HCT116 (cell line): ENCODE data around the gene LCAT. TPM values are rescaled to one million over a fixed set of nuclear protein-coding genes. Genes with fewer than 3 reads are reported as not detected.

ENCODE experiments used
- ATAC-seq: fragments of 200-7000 bp; cut with Tn5 transposase; 2 replicates; pipeline ENCODE4 v1.9.1; 2020; ENCODE audit warnings: mild to moderate bottlenecking, moderate library complexity
- BruUV-seq: library from RNA; stranded (reverse); fragments of 400-500 nt; replicated peaks from 2 replicates; lab custom pipeline; 2021; lab: Mats Ljungman, UMichigan
- CTCF ChIA-PET: fragments of 300-600 bp; sonication (Branson Sonifier 250); formaldehyde crosslinking; loops from one replicate; lab custom pipeline; 2021; ENCODE audit warnings: antibody characterized with exemption; lab: Charles Lee
- POLR2A ChIA-PET: fragments of 300-600, 350-600 bp; sonication (Branson Sonifier 250); formaldehyde crosslinking; loops from one replicate; lab custom pipeline; 2021; ENCODE audit warnings: antibody characterized with exemption; lab: Charles Lee
- RAD21 ChIA-PET, 2 experiments: fragments of 300-600 bp; sonication (Branson Sonifier 250); formaldehyde crosslinking; loops; one replicate each; lab custom pipeline; 2023; ENCODE audit warnings: low total read pairs in 2 of 2; ENCODE audit not compliant: uncharacterized antibody in 2 of 2, unreplicated experiment in 2 of 2, low non-redundant PET in 1 of 2; lab: Charles Lee
- DNase-seq: peaks from one replicate; pipeline ENCODE4 v3.0.0-alpha.2; 2010; ENCODE audit warnings: low read depth, low spot score
- H2AFZ ChIP-seq: fragments of 200-600 bp; shearing (Covaris generic), sonication (generic); 2 replicates; pipeline ENCODE4 v1.6.1; 2017; ENCODE audit warnings: low read depth, mixed run types, mixed read lengths, antibody characterized with exemption, low read length; ENCODE audit not compliant: poor library complexity, severe bottlenecking
- H3K27ac ChIP-seq: 2 replicates; pipeline ENCODE4 v1.5.1; 2012; ENCODE audit warnings: low read depth, low read length
- H3K27me3 ChIP-seq: fragments of 200-600 bp; sonication (generic); 2 replicates; pipeline ENCODE4 v1.6.1; 2016; ENCODE audit warnings: mixed run types, low read length, mixed read lengths; ENCODE audit not compliant: insufficient read depth
- H3K36me3 ChIP-seq, 2 experiments: fragments of 200-500 bp in 1 of 2; fragments of 200-600 bp in 1 of 2; sonication (Bioruptor generic) in 1 of 2; sonication (generic) in 1 of 2; 2 replicates each; pipeline versions ENCODE4 v1.5.1 to v1.6.1; 2014 to 2016; ENCODE audit warnings: low read length in 2 of 2, inconsistent platforms in 1 of 2, mixed read lengths in 1 of 2, mixed run types in 1 of 2; ENCODE audit not compliant: insufficient read depth in 2 of 2, control insufficient read depth in 1 of 2
- H3K4me1 ChIP-seq, 2 experiments: fragments of 200-600 bp in 1 of 2; sonication (generic) in 1 of 2; 2 replicates each; pipeline versions ENCODE4 v1.5.1 to v1.6.1; 2012 to 2017; ENCODE audit warnings: low read length in 2 of 2, inconsistent platforms in 1 of 2, mild to moderate bottlenecking in 1 of 2, mixed read lengths in 1 of 2, mixed run types in 1 of 2, moderate library complexity in 1 of 2; ENCODE audit not compliant: insufficient read depth in 2 of 2, control insufficient read depth in 1 of 2
- H3K4me2 ChIP-seq: fragments of 200-600 bp; sonication (generic); 2 replicates; pipeline ENCODE4 v1.6.1; 2017; ENCODE audit warnings: mixed run types, low read length, mixed read lengths
- H3K4me3 ChIP-seq, 2 experiments: fragments of 200-600 bp in 1 of 2; sonication (generic) in 1 of 2; replicated peaks in 1 of 2; 2 replicates each; pipeline ENCODE4 v1.5.1; 2011 to 2016; ENCODE audit warnings: low read length in 2 of 2, control low read depth in 1 of 2, low read depth in 1 of 2, mild to moderate bottlenecking in 1 of 2, mixed read lengths in 1 of 2, mixed run types in 1 of 2
- H3K79me2 ChIP-seq: fragments of 200-600 bp; sonication (generic); 2 replicates; pipeline ENCODE4 v1.6.1; 2017; ENCODE audit warnings: mild to moderate bottlenecking, mixed run types, low read length, moderate library complexity, mixed read lengths; ENCODE audit not compliant: insufficient read depth
- H3K9ac ChIP-seq: fragments of 200-600 bp; sonication (generic); 2 replicates; pipeline ENCODE4 v1.6.1; 2016; ENCODE audit warnings: low read length, mixed read lengths
- H3K9me2 ChIP-seq: fragments of 200-600 bp; sonication (generic), shearing (Covaris generic); 2 replicates; pipeline ENCODE4 v1.6.1; 2017; ENCODE audit warnings: mixed run types, mild to moderate bottlenecking, moderate library complexity; ENCODE audit not compliant: insufficient read depth
- H3K9me3 ChIP-seq, 2 experiments: fragments of 200-500 bp in 1 of 2; fragments of 200-600 bp in 1 of 2; sonication (Bioruptor generic) in 1 of 2; sonication (generic) in 1 of 2; 2 replicates each; pipeline ENCODE4 v1.6.1; 2014 to 2017; ENCODE audit warnings: low read length in 2 of 2, mixed read lengths in 2 of 2, inconsistent platforms in 1 of 2, low read depth in 1 of 2, mild to moderate bottlenecking in 1 of 2, mixed run types in 1 of 2, moderate library complexity in 1 of 2; ENCODE audit not compliant: control insufficient read depth in 1 of 2, insufficient read depth in 1 of 2
- H4K20me1 ChIP-seq: fragments of 200-600 bp; sonication (generic), shearing (Covaris generic); 2 replicates; pipeline ENCODE4 v1.6.1; 2017; ENCODE audit warnings: mixed run types, mild to moderate bottlenecking, moderate library complexity; ENCODE audit not compliant: insufficient read depth
- EGR1 ChIP-seq: IDR thresholded peaks from 2 replicates; pipeline ENCODE4 v1.6.1; 2012; ENCODE audit warnings: low read depth
- JUND ChIP-seq: IDR thresholded peaks from 2 replicates; pipeline ENCODE4 v1.6.1; 2012
- POLR2AphosphoS5 ChIP-seq: IDR thresholded peaks from 2 replicates; pipeline ENCODE4 v1.6.1; 2011; ENCODE audit warnings: mild to moderate bottlenecking, low read depth, low read length, moderate library complexity
- RAD21 ChIP-seq: IDR thresholded peaks from 2 replicates; pipeline ENCODE4 v1.6.1; 2012; ENCODE audit warnings: low read depth, mild to moderate bottlenecking
- SIN3A ChIP-seq: IDR thresholded peaks from 2 replicates; pipeline ENCODE4 v1.6.1; 2012; ENCODE audit warnings: low read depth
- SP1 ChIP-seq: IDR thresholded peaks from 2 replicates; pipeline ENCODE4 v1.6.1; 2012; ENCODE audit warnings: low read depth
- SRF ChIP-seq: IDR thresholded peaks from 2 replicates; pipeline ENCODE4 v1.6.1; 2012; ENCODE audit warnings: low read depth
- TCF7L2 ChIP-seq: IDR thresholded peaks from 2 replicates; pipeline ENCODE4 v1.7.0; 2011; ENCODE audit warnings: borderline replicate concordance, inconsistent platforms; ENCODE audit not compliant: insufficient read depth, insufficient read length; ENCODE audit errors: extremely low read depth
- ZFX ChIP-seq: fragments of 450-650 bp; IDR thresholded peaks from 2 replicates; pipeline ENCODE4 v1.6.1; 2017
- ZNF274 ChIP-seq: fragments of 200-500 bp; sonication (Bioruptor generic); IDR thresholded peaks from 2 replicates; pipeline ENCODE4 v1.6.1; 2014; ENCODE audit warnings: mild to moderate bottlenecking, low read depth, low read length, inconsistent platforms
- intact Hi-C: fragments of 100-400 bp; cut with micrococcal nuclease; formaldehyde crosslinking; loops from 2 replicates; pipeline ENCODE4 v1.10.0; 2022
- total RNA-seq: library from RNA; stranded (reverse); gene quantifications from one replicate; pipeline ENCODE4 v1.2.1, GENCODE V29; 2021; ENCODE audit not compliant: unreplicated experiment
- TF ChIP-seq, protein P1 (sequence below): IDR thresholded peaks from 2 replicates; pipeline ENCODE4 v1.6.1; 2012; ENCODE audit warnings: low read depth
- TF ChIP-seq, protein P2 (sequence below): IDR thresholded peaks from 2 replicates; pipeline ENCODE4 v1.6.1; 2011; ENCODE audit warnings: mild to moderate bottlenecking, low read length, moderate library complexity; ENCODE audit not compliant: insufficient replicate concordance; ENCODE audit errors: extremely low read depth

LCAT gene
- total RNA-seq, 1 experiment from 2014 or later = 17.6 TPM

DNA sequence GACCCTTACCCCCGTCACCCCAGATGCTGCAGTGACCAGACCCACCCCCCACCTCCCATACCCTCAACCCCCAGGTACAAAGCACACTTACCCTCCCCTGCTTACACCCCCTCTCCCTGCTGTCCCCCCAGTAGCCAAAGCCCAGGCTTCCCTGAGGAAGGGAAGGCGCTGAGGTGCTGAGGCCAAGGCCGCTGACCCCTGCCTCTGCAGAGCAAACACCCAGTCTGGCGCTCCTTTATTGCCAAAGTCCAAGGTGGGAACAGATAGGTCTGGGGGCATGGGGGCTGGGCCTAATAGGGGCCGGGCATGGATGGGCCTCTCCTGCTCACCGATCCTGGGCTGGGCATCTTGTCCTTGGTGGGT lies 683 bp downstream of the LCAT start:
- DNase-seq (no peak), ATAC-seq (no peak)
- intact Hi-C loops = no loop called here
- H3K79me2 ChIP-seq = no peaks in the 10 kb centered on the region; the same call in 1 of the 2 replicates
- H3K9me3 ChIP-seq = no peaks in the 10 kb centered on the region
- CTCF ChIA-PET = interaction anchor here (1.5 to 1.7 kb wide), 2 partner anchors 24 to 127 kb away, joined by 4 read pairs; no protein-coding TSS in a partner anchor
- POLR2A ChIA-PET = no interaction called here
- no peaks in the 10 kb centered on the region for H3K9me2 ChIP-seq
- peaks cover 0 to 16% of the 10 kb centered on the region in 2 experiments; a peak in 2 of 4 replicates for H3K36me3 ChIP-seq
- H3K4me3 ChIP-seq = no peak overlapping the region
- no TSS peak for BruUV-seq
- no peak overlapping the region for H3K4me2 ChIP-seq
- H3K4me1 ChIP-seq = peaks cover 0 to 16% of the 10 kb centered on the region in 2 experiments; a peak in 2 of 4 replicates
- H3K9ac ChIP-seq = no peak overlapping the region
- no peak for TF ChIP-seq TCF7L2
- TF ChIP-seq ZFX = no peak
- no peak for TF ChIP-seq SRF
- no peak for TF ChIP-seq SP1
- no peak for TF ChIP-seq SIN3A
- no peak for TF ChIP-seq RAD21
- H4K20me1 ChIP-seq = no peaks in the 10 kb centered on the region
- no peak overlapping the region for H2AFZ ChIP-seq
- RAD21 ChIA-PET = no interaction called here
- H3K27me3 ChIP-seq = no peaks in the 10 kb centered on the region
- H3K27ac ChIP-seq = no peak overlapping the region; the same call in 1 of the 2 replicates

DNA sequence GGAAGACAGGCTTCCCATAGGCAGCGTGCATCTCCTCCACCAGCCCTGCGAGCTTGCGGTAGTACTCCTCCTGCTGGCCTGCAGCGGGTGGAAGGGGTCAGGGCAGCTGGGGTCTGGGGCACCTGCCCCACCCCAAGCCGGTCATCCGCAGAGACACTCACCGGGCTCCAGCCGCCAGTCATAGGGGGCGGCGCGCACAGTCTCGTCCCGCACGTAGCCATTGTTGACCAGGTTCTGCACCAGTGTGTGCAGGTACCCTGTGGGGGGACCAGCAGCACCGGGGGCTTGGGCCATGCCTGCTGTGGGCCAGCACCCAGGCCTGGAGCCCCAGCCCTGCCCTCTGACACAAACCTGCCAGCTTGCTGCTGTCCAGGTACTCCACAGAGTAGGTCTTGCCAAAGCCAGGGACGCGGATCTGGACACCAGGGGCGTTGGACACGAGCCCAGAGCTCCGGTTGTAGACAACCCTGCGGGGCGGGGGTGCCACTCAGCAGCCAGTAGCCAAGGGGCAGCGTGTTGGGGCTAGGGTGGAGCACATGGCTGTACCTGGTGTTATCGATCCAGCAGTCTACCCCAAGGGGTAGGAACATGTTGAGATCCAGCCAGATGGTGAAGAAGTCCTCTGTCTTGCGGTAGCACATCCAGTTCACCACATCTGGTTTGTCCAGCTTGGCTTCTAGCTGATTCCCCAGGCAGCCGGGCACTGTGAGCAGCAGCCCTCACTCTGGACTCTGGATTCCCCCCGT lies 1.2 kb downstream of the LCAT start:
- CTCF ChIA-PET = interaction anchor here (1.0 to 1.7 kb wide), 5 partner anchors 24 to 321 kb away, joined by 3 to 8 read pairs (median 4); no protein-coding TSS in a partner anchor
- H3K9me3 ChIP-seq = no peaks in the 10 kb centered on the region
- no peak overlapping the region for H3K4me3 ChIP-seq
- peak overlapping the region; percentile 25; the same call in 1 of the 2 replicates for H3K27ac ChIP-seq
- no peaks in the 10 kb centered on the region for H3K27me3 ChIP-seq
- DNase-seq = no peak
- peak; percentile 24 for ATAC-seq
- RAD21 ChIA-PET = interaction anchor here in 1 of 2 experiments (0.6 kb wide), 1 partner anchor 809 kb away, joined by 3 read pairs; no protein-coding TSS in a partner anchor
- no TSS peak for BruUV-seq
- TF ChIP-seq JUND (no peak), ZNF274 (no peak), EGR1 (no peak), POLR2AphosphoS5 (peak; percentile 8; the same call in 1 of the 2 replicates)
- TF ChIP-seq, protein P1, sequence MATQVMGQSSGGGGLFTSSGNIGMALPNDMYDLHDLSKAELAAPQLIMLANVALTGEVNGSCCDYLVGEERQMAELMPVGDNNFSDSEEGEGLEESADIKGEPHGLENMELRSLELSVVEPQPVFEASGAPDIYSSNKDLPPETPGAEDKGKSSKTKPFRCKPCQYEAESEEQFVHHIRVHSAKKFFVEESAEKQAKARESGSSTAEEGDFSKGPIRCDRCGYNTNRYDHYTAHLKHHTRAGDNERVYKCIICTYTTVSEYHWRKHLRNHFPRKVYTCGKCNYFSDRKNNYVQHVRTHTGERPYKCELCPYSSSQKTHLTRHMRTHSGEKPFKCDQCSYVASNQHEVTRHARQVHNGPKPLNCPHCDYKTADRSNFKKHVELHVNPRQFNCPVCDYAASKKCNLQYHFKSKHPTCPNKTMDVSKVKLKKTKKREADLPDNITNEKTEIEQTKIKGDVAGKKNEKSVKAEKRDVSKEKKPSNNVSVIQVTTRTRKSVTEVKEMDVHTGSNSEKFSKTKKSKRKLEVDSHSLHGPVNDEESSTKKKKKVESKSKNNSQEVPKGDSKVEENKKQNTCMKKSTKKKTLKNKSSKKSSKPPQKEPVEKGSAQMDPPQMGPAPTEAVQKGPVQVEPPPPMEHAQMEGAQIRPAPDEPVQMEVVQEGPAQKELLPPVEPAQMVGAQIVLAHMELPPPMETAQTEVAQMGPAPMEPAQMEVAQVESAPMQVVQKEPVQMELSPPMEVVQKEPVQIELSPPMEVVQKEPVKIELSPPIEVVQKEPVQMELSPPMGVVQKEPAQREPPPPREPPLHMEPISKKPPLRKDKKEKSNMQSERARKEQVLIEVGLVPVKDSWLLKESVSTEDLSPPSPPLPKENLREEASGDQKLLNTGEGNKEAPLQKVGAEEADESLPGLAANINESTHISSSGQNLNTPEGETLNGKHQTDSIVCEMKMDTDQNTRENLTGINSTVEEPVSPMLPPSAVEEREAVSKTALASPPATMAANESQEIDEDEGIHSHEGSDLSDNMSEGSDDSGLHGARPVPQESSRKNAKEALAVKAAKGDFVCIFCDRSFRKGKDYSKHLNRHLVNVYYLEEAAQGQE = no peak
- TF ChIP-seq, protein P2, sequence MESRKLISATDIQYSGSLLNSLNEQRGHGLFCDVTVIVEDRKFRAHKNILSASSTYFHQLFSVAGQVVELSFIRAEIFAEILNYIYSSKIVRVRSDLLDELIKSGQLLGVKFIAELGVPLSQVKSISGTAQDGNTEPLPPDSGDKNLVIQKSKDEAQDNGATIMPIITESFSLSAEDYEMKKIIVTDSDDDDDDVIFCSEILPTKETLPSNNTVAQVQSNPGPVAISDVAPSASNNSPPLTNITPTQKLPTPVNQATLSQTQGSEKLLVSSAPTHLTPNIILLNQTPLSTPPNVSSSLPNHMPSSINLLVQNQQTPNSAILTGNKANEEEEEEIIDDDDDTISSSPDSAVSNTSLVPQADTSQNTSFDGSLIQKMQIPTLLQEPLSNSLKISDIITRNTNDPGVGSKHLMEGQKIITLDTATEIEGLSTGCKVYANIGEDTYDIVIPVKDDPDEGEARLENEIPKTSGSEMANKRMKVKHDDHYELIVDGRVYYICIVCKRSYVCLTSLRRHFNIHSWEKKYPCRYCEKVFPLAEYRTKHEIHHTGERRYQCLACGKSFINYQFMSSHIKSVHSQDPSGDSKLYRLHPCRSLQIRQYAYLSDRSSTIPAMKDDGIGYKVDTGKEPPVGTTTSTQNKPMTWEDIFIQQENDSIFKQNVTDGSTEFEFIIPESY = no peak
- intact Hi-C loops = no loop called here
- peaks cover 0 to 16% of the 10 kb centered on the region in 2 experiments; a peak in 2 of 4 replicates for H3K4me1 ChIP-seq
- no peaks in the 10 kb centered on the region for H3K9me2 ChIP-seq
- POLR2A ChIA-PET = no interaction called here
- no peak overlapping the region for H3K9ac ChIP-seq
- H3K36me3 ChIP-seq = peaks cover 0 to 15% of the 10 kb centered on the region in 2 experiments; a peak in 2 of 4 replicates
- H3K79me2 ChIP-seq = no peaks in the 10 kb centered on the region; the same call in 1 of the 2 replicates
- H3K4me2 ChIP-seq = no peak overlapping the region
- H4K20me1 ChIP-seq = no peaks in the 10 kb centered on the region
- H2AFZ ChIP-seq = no peak overlapping the region
